ENCODE measurements around the gene TCEA2.

The TCEA2 gene

DNA sequence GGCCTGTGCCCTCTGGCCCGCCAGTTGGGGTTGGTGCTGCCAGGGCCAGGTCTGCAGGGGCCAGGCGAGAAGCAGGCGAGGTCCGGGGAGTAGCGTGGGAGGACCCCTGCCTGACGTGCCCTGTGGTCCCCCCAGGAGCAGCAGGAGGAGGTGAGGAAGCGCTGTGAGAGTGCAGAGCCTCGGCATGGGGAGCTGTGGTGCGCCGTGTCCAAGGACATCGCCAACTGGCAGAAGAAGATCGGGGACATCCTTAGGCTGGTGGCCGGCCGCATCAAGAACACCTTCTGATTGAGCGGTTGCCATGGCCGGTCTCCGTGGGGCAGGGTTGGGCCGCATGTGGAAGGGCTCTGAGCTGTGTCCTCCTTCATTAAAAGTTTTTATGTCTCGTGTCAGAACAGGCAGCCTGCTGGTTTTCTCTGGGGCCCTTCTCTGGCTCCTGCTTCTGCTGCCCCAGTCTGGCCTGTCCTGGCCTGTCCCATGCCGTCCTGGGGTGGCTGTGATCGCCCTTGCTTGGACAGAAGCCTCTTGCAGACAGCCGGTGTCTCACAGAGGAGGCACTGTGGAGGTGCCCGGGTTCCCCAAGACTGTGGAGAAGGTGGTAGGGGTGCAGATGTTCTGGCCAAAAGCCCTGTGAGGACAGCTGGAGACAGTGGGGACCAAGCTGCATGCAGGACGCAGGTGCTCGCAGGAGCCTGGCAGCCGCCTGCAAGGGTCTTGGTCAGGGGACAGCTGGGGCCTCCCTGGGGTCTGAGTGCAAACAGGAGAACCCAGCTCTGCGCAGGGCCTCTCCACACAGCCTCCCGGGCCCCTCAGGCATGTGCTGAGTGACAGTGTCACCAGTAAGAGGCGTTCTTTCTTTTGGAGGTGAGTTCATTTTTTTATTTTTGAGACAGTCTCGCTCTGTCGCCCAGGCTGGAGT, 30.0 kb upstream of the TCEA2 start:
- no peak for DNase-seq (ENCODE audit: low spot score)
- TF ChIP-seq CTCF (IDR thresholded peaks at IDR 0.05; ENCODE audit: extremely low read depth, missing control alignments), result no peak

DNA sequence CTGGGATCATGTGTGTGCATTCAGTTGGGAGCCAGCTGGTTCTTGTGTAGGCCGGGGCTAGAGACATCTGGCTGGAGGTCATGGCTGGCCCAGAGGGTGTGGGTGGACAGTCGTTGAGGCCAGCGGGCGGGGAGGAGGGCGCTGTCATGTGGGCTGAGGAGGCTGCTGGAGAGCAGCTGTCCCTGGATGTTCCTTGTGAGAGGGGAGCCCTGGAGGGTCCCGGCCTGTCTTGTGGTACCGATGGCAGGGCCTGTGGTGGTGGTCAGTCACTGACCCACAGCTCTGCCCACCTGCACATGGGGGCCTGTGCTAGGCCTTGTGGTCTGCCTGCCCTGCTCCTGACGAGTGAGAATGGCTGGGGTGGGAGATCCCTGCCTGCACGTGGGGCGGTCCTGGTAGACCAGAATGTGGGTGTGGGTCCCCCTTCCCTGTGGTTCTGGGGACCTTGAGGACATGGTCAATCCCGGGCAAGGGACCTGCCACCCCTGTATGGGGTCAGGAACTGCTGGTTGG, 29.0 kb upstream of the TCEA2 start:
- DNase-seq (ENCODE audit: low spot score), result no peak
- TF ChIP-seq CTCF (IDR thresholded peaks at IDR 0.05; ENCODE audit: extremely low read depth, missing control alignments), result no peak

- peak; percentile 66 for DNase-seq (ENCODE audit: low spot score)
- no peak for TF ChIP-seq CTCF (IDR thresholded peaks at IDR 0.05; ENCODE audit: extremely low read depth, missing control alignments)
Observed at GRCh38 chr20:64035066-64035932, 27.7 kb upstream of the TCEA2 start.

- DNase-seq (ENCODE audit: low spot score), result no peak
- no peak for TF ChIP-seq CTCF (IDR thresholded peaks at IDR 0.05; ENCODE audit: extremely low read depth, missing control alignments)
Observed at GRCh38 chr20:64035933-64036345, 27.1 kb upstream of the TCEA2 start, which contains the start of gene C20orf204. C20orf204 (plus strand) TSS chr20:64036182; CDS start chr20:64036324, 142 bp downstream.

DNA sequence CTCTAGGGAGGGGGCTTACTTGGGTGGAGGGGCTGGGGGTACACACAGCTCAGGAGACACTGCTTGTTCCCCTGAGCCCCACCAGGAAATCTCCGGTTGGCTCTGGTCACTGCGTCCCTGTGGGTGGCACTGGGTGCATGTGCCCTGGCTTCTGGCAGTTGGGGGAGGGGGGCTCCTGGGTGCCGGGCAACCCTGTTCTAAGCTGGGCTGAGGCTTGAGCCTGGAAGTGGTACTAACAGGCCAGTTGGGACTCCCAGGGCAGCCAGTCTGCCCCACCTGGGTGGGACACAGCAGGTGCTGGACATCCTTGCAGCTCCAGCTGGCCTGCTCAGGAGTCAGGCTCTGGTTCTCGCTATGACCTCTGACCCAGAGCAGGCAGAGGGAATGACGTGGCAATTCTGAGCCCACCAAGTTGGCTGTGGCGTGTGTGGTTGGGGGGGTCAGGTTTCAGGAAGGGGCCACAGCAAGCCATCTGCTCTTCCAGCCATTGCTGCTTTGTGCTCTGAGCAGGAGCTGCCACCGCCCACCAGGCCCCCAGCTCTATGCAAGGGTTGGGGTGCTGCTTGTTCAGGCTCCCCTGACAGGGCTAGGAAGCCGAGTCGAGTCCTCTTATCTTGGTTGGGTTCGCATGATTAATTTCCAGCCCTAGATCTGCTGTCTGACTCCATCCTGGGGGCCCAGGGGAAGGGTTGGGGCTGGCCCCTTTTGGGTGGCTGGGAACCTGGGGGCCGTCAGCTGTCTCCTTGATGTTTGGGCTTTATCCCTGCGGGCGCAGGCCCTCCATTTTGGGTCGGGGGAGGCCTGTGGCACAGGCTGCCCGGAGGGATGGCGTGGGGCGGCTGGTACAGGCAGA, 26.4 kb upstream of the TCEA2 start:
- no peak for DNase-seq (ENCODE audit: low spot score)

DNA sequence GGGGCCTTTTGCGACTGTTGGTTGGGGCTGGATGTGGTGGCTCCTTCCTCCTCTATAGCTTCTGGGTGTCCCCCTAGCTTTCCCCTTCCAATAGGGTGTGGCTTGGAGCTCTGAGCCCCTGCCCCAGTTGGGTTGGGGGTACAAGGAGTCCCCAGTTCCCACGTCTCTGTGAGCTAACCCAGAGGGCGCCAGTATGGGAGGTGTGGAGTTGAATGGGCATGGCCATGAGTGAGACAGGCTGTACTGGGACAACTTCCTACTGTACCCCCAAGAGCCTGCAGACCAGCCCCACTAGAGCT, 25.9 kb upstream of the TCEA2 start:
- TF ChIP-seq CTCF (IDR thresholded peaks at IDR 0.05; ENCODE audit: extremely low read depth, missing control alignments), result no peak
- DNase-seq (ENCODE audit: low spot score), result no peak

More for the DNA sequence above, 26.4 kb upstream of the TCEA2 start:
- no peak for TF ChIP-seq CTCF (IDR thresholded peaks at IDR 0.05; ENCODE audit: extremely low read depth, missing control alignments)
